Esophagus squamous epithelium (tissue), 4 donors: ENCODE measurements around the gene AIPL1.

Source experiments
- POLR2A ChIP-seq, 4 donors: fragments of 450-650 bp; IDR thresholded peaks; one replicate each; pipeline ENCODE4 v1.6.1; 2017; ENCODE audit warnings: antibody characterized with exemption in 4 of 4, mild to moderate bottlenecking in 4 of 4, moderate library complexity in 3 of 4
- TF ChIP-seq, protein P1 (sequence below), 6 experiments: fragments of 450-650 bp in 4 of 6; fragments of 200-600 bp in 2 of 6; sonication (generic) in 2 of 6; IDR thresholded peaks; one replicate each; pipeline ENCODE4 v1.5.1; 2016 to 2019; ENCODE audit warnings: antibody characterized with exemption in 6 of 6, mild to moderate bottlenecking in 4 of 6, moderate library complexity in 4 of 6

DNA sequence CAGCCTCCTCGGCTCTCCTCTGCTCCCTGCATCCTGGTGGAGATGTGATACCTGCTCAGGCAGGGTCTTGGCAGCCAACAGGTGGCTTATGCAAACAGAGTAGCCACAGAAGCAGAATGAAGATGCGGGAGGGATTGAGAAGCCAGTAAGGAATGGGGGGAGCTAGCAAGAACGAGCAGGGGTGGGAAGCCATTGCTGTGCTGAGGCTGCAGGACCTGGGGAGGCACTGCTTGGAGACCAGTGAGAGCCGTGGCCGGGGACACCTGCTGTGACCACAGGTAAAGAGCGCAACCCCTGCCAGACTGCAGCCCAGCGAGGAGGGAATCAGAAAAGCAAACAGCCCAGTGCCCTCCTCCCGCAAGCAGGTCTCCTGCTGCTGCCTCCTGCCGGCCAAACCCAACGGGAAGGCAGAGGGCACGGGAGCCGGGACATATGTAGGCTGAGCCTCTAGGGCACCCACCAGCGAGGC, 14.7 kb downstream of the AIPL1 start:
- TF ChIP-seq, protein P1, sequence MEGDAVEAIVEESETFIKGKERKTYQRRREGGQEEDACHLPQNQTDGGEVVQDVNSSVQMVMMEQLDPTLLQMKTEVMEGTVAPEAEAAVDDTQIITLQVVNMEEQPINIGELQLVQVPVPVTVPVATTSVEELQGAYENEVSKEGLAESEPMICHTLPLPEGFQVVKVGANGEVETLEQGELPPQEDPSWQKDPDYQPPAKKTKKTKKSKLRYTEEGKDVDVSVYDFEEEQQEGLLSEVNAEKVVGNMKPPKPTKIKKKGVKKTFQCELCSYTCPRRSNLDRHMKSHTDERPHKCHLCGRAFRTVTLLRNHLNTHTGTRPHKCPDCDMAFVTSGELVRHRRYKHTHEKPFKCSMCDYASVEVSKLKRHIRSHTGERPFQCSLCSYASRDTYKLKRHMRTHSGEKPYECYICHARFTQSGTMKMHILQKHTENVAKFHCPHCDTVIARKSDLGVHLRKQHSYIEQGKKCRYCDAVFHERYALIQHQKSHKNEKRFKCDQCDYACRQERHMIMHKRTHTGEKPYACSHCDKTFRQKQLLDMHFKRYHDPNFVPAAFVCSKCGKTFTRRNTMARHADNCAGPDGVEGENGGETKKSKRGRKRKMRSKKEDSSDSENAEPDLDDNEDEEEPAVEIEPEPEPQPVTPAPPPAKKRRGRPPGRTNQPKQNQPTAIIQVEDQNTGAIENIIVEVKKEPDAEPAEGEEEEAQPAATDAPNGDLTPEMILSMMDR (IDR thresholded peaks at IDR 0.05), result peak in 4 of 6 experiments; percentile 8 to 45 (median 20)
- no peak for TF ChIP-seq POLR2A (IDR thresholded peaks at IDR 0.05)
